ENCODE measurements around the gene SND1. TPM values are rescaled to one million over a fixed set of nuclear protein-coding genes. Genes with fewer than 3 reads are reported as not detected.

SND1 gene
- total RNA-seq, 2 donors from 2014 or later, result 91.0 to 111 TPM

- DNase-seq (ENCODE audit: low spot score) (no peak), ATAC-seq (ENCODE audit: insufficient number of reproducible peaks, low FRiP score, low read depth) (no peak)
- no peak for TF ChIP-seq CTCF (IDR thresholded peaks at IDR 0.05)
- Histone ChIP-seq H3K27me3 (replicated peaks; ENCODE audit: insufficient read depth) (no peaks in the 10 kb centered on the region), H3K36me3 (no peaks in the 10 kb centered on the region), H3K9me3 (no peaks in the 10 kb centered on the region), H3K4me3 (no peak overlapping the region), H3K27ac (no peak overlapping the region), H3K4me1 (ENCODE audit: control insufficient read depth in 1 of 2, low read depth in 2 of 2) (peaks cover 0 to 14% of the 10 kb centered on the region in 2 donors)
These were observed 168.7 kb downstream of the SND1 start for GRCh38 chr7:127820732-127821085.

- no peaks in the 10 kb centered on the region for H3K27me3 ChIP-seq (replicated peaks; ENCODE audit: insufficient read depth)
- no peak overlapping the region for H3K27ac ChIP-seq
- no peak for TF ChIP-seq CTCF (IDR thresholded peaks at IDR 0.05)
- H3K36me3 ChIP-seq, result no peaks in the 10 kb centered on the region
- H3K4me3 ChIP-seq, result no peak overlapping the region
- DNase-seq (ENCODE audit: low spot score) (no peak), ATAC-seq (ENCODE audit: insufficient number of reproducible peaks, low FRiP score, low read depth) (no peak)
- H3K9me3 ChIP-seq, result no peaks in the 10 kb centered on the region
- H3K4me1 ChIP-seq (ENCODE audit: control insufficient read depth in 1 of 2, low read depth in 2 of 2), result peaks cover 0 to 14% of the 10 kb centered on the region in 2 donors
These were observed 169.2 kb downstream of the SND1 start for GRCh38 chr7:127821146-127821545.

GRCh38 chr7:127822822-127823508 lies 171.0 kb downstream of the SND1 start:
- Histone ChIP-seq H3K27ac (no peak overlapping the region), H3K27me3 (replicated peaks; ENCODE audit: insufficient read depth) (no peaks in the 10 kb centered on the region), H3K9me3 (no peaks in the 10 kb centered on the region), H3K4me3 (no peak overlapping the region), H3K36me3 (no peaks in the 10 kb centered on the region), H3K4me1 (ENCODE audit: control insufficient read depth in 1 of 2, low read depth in 2 of 2) (peaks cover 0 to 14% of the 10 kb centered on the region in 2 donors)
- ATAC-seq (ENCODE audit: insufficient number of reproducible peaks, low FRiP score, low read depth) (no peak), DNase-seq (ENCODE audit: low spot score) (no peak)
- TF ChIP-seq CTCF (IDR thresholded peaks at IDR 0.05), result no peak

GRCh38 chr7:127824682-127825081 lies 172.7 kb downstream of the SND1 start:
- ATAC-seq (ENCODE audit: insufficient number of reproducible peaks, low FRiP score, low read depth) (no peak), DNase-seq (ENCODE audit: low spot score) (no peak)
- H3K4me1 ChIP-seq (ENCODE audit: control insufficient read depth in 1 of 2, low read depth in 2 of 2), result peaks cover 0 to 14% of the 10 kb centered on the region in 2 donors
- no peaks in the 10 kb centered on the region for H3K36me3 ChIP-seq
- H3K9me3 ChIP-seq, result no peaks in the 10 kb centered on the region
- no peak overlapping the region for H3K27ac ChIP-seq
- no peaks in the 10 kb centered on the region for H3K27me3 ChIP-seq (replicated peaks; ENCODE audit: insufficient read depth)
- no peak overlapping the region for H3K4me3 ChIP-seq
- no peak for TF ChIP-seq CTCF (IDR thresholded peaks at IDR 0.05)

GRCh38 chr7:127828843-127829500 lies 177.0 kb downstream of the SND1 start:
- Histone ChIP-seq H3K27ac (no peak overlapping the region), H3K27me3 (replicated peaks; ENCODE audit: insufficient read depth) (no peaks in the 10 kb centered on the region), H3K4me1 (ENCODE audit: control insufficient read depth in 1 of 2, low read depth in 2 of 2) (no peaks in the 10 kb centered on the region), H3K4me3 (no peak overlapping the region), H3K36me3 (no peaks in the 10 kb centered on the region), H3K9me3 (no peaks in the 10 kb centered on the region)
- TF ChIP-seq CTCF (IDR thresholded peaks at IDR 0.05), result no peak
- DNase-seq (ENCODE audit: low spot score) (no peak), ATAC-seq (ENCODE audit: insufficient number of reproducible peaks, low FRiP score, low read depth) (no peak)
